Fibroblast of mammary gland (primary cell): ENCODE data around the gene RIC1.

Experiments
- DNase-seq: peaks from one replicate; pipeline ENCODE4 v3.0.0-alpha.2; 2010; ENCODE audit warnings: low read depth
- H3K4me3 ChIP-seq: 2 replicates; pipeline ENCODE4 v1.5.1; 2011; ENCODE audit warnings: low read depth, mild to moderate bottlenecking, low read length, moderate library complexity; ENCODE audit not compliant: control insufficient read depth
- TF ChIP-seq, protein P1 (sequence below): conservative IDR thresholded peaks from 2 replicates; pipeline ENCODE4 v1.5.1; 2011; ENCODE audit warnings: low read depth, low read length, inconsistent platforms; ENCODE audit not compliant: control insufficient read depth, insufficient read depth

The RIC1 gene

DNA sequence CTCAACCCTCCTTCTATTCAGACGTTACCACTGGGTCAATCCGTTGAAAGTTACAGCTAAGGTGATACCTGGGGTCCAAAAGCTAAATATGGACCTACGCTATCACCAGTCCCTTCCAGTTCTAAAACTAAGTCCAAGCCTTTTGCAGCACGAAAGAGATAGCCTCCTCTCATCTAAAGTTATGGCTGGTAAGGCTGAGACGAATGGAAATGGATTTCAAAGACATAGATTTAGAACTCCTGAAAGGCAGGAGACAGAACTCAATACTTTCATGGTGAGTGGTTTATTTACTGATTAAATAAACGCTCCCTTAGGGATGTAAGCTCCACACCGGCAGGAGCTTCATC is 751 bp upstream of the RIC1 start:
- peak overlapping the region; percentile 89 for H3K4me3 ChIP-seq
- no peak for DNase-seq
- TF ChIP-seq, protein P1, sequence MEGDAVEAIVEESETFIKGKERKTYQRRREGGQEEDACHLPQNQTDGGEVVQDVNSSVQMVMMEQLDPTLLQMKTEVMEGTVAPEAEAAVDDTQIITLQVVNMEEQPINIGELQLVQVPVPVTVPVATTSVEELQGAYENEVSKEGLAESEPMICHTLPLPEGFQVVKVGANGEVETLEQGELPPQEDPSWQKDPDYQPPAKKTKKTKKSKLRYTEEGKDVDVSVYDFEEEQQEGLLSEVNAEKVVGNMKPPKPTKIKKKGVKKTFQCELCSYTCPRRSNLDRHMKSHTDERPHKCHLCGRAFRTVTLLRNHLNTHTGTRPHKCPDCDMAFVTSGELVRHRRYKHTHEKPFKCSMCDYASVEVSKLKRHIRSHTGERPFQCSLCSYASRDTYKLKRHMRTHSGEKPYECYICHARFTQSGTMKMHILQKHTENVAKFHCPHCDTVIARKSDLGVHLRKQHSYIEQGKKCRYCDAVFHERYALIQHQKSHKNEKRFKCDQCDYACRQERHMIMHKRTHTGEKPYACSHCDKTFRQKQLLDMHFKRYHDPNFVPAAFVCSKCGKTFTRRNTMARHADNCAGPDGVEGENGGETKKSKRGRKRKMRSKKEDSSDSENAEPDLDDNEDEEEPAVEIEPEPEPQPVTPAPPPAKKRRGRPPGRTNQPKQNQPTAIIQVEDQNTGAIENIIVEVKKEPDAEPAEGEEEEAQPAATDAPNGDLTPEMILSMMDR, result no peak

GRCh38 chr9:5629312-5630080 is 589 bp downstream of the RIC1 start:
- H3K4me3 ChIP-seq, result peak overlapping the region; percentile 89
- peak; percentile 29 for DNase-seq
- TF ChIP-seq, protein P1, result no peak

- DNase-seq, result peak; percentile 56
- peak overlapping the region; percentile 89 for H3K4me3 ChIP-seq
- TF ChIP-seq, protein P1, result no peak
Observed at GRCh38 chr9:5630081-5630507, 1.2 kb downstream of the RIC1 start.

- TF ChIP-seq, protein P1, result no peak
- H3K4me3 ChIP-seq, result peak overlapping the region; percentile 0
- DNase-seq, result no peak
Observed at GRCh38 chr9:5631026-5631425, 2.1 kb downstream of the RIC1 start.

GRCh38 chr9:5632540-5632939 is 3.6 kb downstream of the RIC1 start:
- no peak for DNase-seq
- no peak overlapping the region for H3K4me3 ChIP-seq
- TF ChIP-seq, protein P1, result no peak

DNA sequence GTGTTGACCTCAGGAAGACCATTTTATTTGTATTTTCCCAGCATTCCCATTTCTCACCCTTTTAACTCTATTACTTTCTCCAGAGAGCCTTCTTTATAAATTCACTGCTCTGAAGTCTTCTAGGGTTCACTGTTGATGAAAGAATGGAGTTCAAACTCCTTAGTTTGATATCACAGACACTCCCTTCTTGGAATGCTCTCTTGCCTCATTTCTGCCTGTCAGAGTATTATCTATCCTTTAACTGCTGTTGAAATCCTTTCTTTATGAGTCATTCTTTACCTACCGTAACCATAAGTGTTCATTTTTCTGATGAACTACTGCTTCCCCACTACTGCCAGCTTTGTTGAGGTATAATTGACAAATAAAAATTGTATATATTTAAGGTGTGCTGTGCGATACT is 4.3 kb downstream of the RIC1 start:
- TF ChIP-seq, protein P1, result no peak
- DNase-seq, result peak; percentile 17
- no peak overlapping the region for H3K4me3 ChIP-seq

GRCh38 chr9:5635390-5635789 is 6.5 kb downstream of the RIC1 start:
- H3K4me3 ChIP-seq, result no peak overlapping the region
- TF ChIP-seq, protein P1, result no peak
- DNase-seq, result no peak
